Neural progenitor cell (in vitro differentiated cells): ENCODE results near the gene CPNE8. TPM values are rescaled to one million over a fixed set of nuclear protein-coding genes. Genes with fewer than 3 reads are reported as not detected.

Experiments
- DNase-seq: peaks from one replicate; pipeline ENCODE4 v3.0.0-alpha.2; 2016; ENCODE audit warnings: low spot score
- H2AFZ ChIP-seq: fragments of 200-600 bp; sonication (generic); replicated peaks from 2 replicates; pipeline ENCODE4 v1.6.1; 2016; ENCODE audit warnings: antibody characterized with exemption
- H3F3A ChIP-seq: fragments of 200-600 bp; sonication (generic); 2 replicates; pipeline ENCODE4 v1.6.1; 2016; ENCODE audit warnings: antibody characterized with exemption, low read depth
- H3K27ac ChIP-seq: fragments of 200-600 bp; sonication (generic); 2 replicates; pipeline ENCODE4 v1.5.1; 2016; ENCODE audit warnings: mild to moderate bottlenecking
- H3K27me3 ChIP-seq: fragments of 200-600 bp; sonication (generic); 2 replicates; pipeline ENCODE4 v1.6.1; 2016; ENCODE audit warnings: mild to moderate bottlenecking, moderate library complexity
- H3K36me3 ChIP-seq: fragments of 200-600 bp; sonication (generic); 2 replicates; pipeline ENCODE4 v1.5.1; 2016
- H3K4me1 ChIP-seq: fragments of 200-600 bp; sonication (generic); 2 replicates; pipeline ENCODE4 v1.6.1; 2016; ENCODE audit warnings: mixed run types
- H3K4me2 ChIP-seq: fragments of 200-600 bp; sonication (generic); 2 replicates; pipeline ENCODE4 v1.6.1; 2016
- H3K4me3 ChIP-seq: fragments of 200-600 bp; sonication (generic); 2 replicates; pipeline ENCODE4 v1.5.1; 2016
- H3K79me2 ChIP-seq: fragments of 200-600 bp; sonication (generic); 2 replicates; pipeline ENCODE4 v1.6.1; 2016; ENCODE audit warnings: low read depth
- H3K9ac ChIP-seq: fragments of 200-600 bp; sonication (generic); 2 replicates; pipeline ENCODE4 v1.6.1; 2016
- H3K9me3 ChIP-seq: fragments of 200-600 bp; sonication (generic); 2 replicates; pipeline ENCODE4 v1.5.1; 2016; ENCODE audit warnings: low read depth
- H4K20me1 ChIP-seq: fragments of 200-600 bp; sonication (generic); 2 replicates; pipeline ENCODE4 v1.6.1; 2016; ENCODE audit warnings: low read depth
- H3K27ac Mint-ChIP-seq: 3 replicates; pipeline ENCODE4 v1.8.0; 2021; ENCODE audit warnings: mixed read lengths
- H3K27me3 Mint-ChIP-seq: 2 replicates; pipeline ENCODE4 v1.8.0; 2022; ENCODE audit warnings: low read depth, mild to moderate bottlenecking, inconsistent platforms, moderate library complexity, mixed read lengths; ENCODE audit not compliant: insufficient read depth
- H3K36me3 Mint-ChIP-seq: 3 replicates; pipeline ENCODE4 v1.8.0; 2021; ENCODE audit warnings: mixed read lengths
- H3K4me1 Mint-ChIP-seq: 3 replicates; pipeline ENCODE4 v1.8.0; 2021; ENCODE audit warnings: mixed read lengths
- H3K4me3 Mint-ChIP-seq: 3 replicates; pipeline ENCODE4 v1.8.0; 2021; ENCODE audit warnings: mild to moderate bottlenecking, moderate library complexity, mixed read lengths
- H3K9me3 Mint-ChIP-seq: 3 replicates; pipeline ENCODE4 v1.8.0; 2020; ENCODE audit warnings: mixed read lengths
- EZH2 ChIP-seq: fragments of 200-600 bp; sonication (generic); IDR thresholded peaks from 2 replicates; pipeline ENCODE4 v1.6.1; 2017; ENCODE audit warnings: antibody characterized with exemption, mild to moderate bottlenecking, moderate library complexity
- EZH2phosphoT487 ChIP-seq: fragments of 200-600 bp; sonication (generic); IDR thresholded peaks from 2 replicates; pipeline ENCODE4 v1.6.1; 2017; ENCODE audit warnings: antibody characterized with exemption
- total RNA-seq: library from RNA; depleted of rRNA; stranded (reverse); fragments of >200 nt; gene quantifications from 2 replicates; pipeline ENCODE4 v1.2.3, GENCODE V29; 2015; ENCODE audit warnings: low replicate concordance
- TF ChIP-seq, protein P1 (sequence below): fragments of 200-600 bp; sonication (generic); IDR thresholded peaks from 2 replicates; pipeline ENCODE4 v1.5.1; 2017; ENCODE audit warnings: antibody characterized with exemption, mild to moderate bottlenecking

CPNE8 gene
- total RNA-seq, 1 donor from 2014 or later = 19.5 TPM

DNA sequence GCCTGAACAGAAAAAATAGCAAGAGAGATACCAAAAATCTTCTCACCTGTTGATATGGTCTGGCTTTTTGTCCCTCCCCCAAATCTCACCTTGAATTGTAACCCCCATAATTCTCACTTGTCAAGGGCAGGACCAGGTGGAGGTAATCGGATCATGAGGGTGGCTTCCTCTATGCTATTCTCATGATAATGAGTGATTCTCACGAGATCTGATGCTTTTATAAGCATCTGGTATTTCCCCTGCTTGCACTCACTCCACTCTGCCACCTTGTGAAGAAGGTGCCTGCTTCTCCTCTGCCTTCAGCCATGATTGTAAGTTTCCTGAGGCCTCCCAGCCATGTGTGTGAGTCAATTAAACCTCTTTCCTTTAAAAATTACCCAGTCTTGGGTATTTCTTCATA is 291.2 kb downstream of the CPNE8 start:
- Histone ChIP-seq H3K9ac (no peak overlapping the region), H3K9me3 (no peaks in the 10 kb centered on the region), H3K4me1 (no peaks in the 10 kb centered on the region), H3K27me3 (no peaks in the 10 kb centered on the region), H3K4me3 (no peak overlapping the region), H3K79me2 (no peaks in the 10 kb centered on the region), H3K4me2 (no peak overlapping the region), H3K36me3 (no peaks in the 10 kb centered on the region), H3F3A (no peaks in the 10 kb centered on the region), H2AFZ (no peak overlapping the region), H3K27ac (no peak overlapping the region), H4K20me1 (no peaks in the 10 kb centered on the region)
- no peak for DNase-seq
- peaks cover 2% of the 10 kb centered on the region for H3K27me3 Mint-ChIP-seq
- no peaks in the 10 kb centered on the region for H3K36me3 Mint-ChIP-seq
- TF ChIP-seq, protein P1, sequence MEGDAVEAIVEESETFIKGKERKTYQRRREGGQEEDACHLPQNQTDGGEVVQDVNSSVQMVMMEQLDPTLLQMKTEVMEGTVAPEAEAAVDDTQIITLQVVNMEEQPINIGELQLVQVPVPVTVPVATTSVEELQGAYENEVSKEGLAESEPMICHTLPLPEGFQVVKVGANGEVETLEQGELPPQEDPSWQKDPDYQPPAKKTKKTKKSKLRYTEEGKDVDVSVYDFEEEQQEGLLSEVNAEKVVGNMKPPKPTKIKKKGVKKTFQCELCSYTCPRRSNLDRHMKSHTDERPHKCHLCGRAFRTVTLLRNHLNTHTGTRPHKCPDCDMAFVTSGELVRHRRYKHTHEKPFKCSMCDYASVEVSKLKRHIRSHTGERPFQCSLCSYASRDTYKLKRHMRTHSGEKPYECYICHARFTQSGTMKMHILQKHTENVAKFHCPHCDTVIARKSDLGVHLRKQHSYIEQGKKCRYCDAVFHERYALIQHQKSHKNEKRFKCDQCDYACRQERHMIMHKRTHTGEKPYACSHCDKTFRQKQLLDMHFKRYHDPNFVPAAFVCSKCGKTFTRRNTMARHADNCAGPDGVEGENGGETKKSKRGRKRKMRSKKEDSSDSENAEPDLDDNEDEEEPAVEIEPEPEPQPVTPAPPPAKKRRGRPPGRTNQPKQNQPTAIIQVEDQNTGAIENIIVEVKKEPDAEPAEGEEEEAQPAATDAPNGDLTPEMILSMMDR = no peak
- TF ChIP-seq EZH2 (no peak), EZH2phosphoT487 (no peak)
- H3K9me3 Mint-ChIP-seq = no peaks in the 10 kb centered on the region
- H3K4me3 Mint-ChIP-seq = no peak overlapping the region
- H3K27ac Mint-ChIP-seq = no peak overlapping the region
- H3K4me1 Mint-ChIP-seq = no peaks in the 10 kb centered on the region

DNA sequence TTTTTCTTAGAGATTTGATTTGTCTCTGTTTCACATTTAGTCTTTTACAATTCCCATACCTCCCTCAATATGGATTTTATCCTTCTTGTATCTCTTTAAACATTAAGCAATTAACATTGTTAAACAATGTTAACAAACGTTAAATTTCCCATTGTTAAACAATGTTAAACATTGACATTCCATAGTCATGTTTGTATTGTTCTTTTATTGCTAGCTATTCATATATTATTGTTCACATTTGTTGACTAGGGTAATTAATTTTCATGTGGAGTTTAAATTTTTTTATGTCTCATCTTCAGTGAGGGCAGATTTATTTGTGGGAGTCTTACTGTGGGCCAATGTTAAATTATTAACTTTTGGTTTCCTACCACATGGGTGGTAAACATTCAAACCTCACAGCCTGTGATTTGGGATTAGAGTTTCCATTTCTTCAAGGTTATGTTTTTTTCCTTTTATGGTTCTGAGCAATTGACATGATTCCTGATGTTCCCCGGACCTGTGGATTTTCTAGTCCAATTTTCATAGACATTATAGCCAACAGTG is 294.5 kb downstream of the CPNE8 start:
- no peak overlapping the region for H3K4me3 Mint-ChIP-seq
- no peaks in the 10 kb centered on the region for H4K20me1 ChIP-seq
- no peaks in the 10 kb centered on the region for H3K27me3 ChIP-seq
- no peaks in the 10 kb centered on the region for H3K79me2 ChIP-seq
- no peaks in the 10 kb centered on the region for H3F3A ChIP-seq
- no peaks in the 10 kb centered on the region for H3K9me3 ChIP-seq
- no peak for DNase-seq
- no peaks in the 10 kb centered on the region for H3K9me3 Mint-ChIP-seq
- no peak overlapping the region for H3K27ac ChIP-seq
- H2AFZ ChIP-seq = no peak overlapping the region
- H3K9ac ChIP-seq = no peak overlapping the region
- H3K4me3 ChIP-seq = no peak overlapping the region
- TF ChIP-seq EZH2 = no peak
- TF ChIP-seq EZH2phosphoT487 = no peak
- TF ChIP-seq, protein P1 = no peak
- H3K4me1 Mint-ChIP-seq = no peaks in the 10 kb centered on the region
- H3K36me3 ChIP-seq = no peaks in the 10 kb centered on the region
- H3K4me2 ChIP-seq = no peak overlapping the region
- no peaks in the 10 kb centered on the region for H3K36me3 Mint-ChIP-seq
- H3K4me1 ChIP-seq = no peaks in the 10 kb centered on the region
- H3K27me3 Mint-ChIP-seq = peaks cover 4% of the 10 kb centered on the region
- H3K27ac Mint-ChIP-seq = no peak overlapping the region

DNA sequence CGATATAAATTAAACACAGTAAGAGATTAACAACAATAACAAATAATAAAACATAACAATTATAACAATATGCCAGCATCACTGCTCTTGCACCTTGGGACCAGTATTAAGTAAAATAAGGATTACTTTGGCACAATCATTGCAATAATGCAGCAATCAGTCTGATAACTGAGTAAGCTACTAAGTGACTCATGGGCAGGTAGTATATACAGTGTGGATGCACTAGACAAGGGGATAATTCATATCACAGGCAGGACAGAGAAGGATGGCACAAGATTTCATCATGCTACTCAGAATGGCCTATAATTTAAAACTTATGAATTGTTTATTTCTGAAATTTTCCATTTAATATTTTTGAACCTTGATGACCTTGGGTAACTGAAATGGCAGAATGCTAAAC is 298.1 kb downstream of the CPNE8 start:
- Histone ChIP-seq H3K79me2 (no peaks in the 10 kb centered on the region), H3K4me1 (no peaks in the 10 kb centered on the region), H3F3A (no peaks in the 10 kb centered on the region), H3K27ac (no peak overlapping the region), H3K27me3 (no peaks in the 10 kb centered on the region), H3K4me2 (no peak overlapping the region), H3K4me3 (no peak overlapping the region), H4K20me1 (no peaks in the 10 kb centered on the region), H2AFZ (no peak overlapping the region), H3K9ac (no peak overlapping the region), H3K36me3 (no peaks in the 10 kb centered on the region), H3K9me3 (no peaks in the 10 kb centered on the region)
- DNase-seq = no peak
- peaks cover 4% of the 10 kb centered on the region for H3K27me3 Mint-ChIP-seq
- peaks cover 6% of the 10 kb centered on the region for H3K4me1 Mint-ChIP-seq
- no peak overlapping the region for H3K27ac Mint-ChIP-seq
- TF ChIP-seq EZH2phosphoT487 = no peak
- TF ChIP-seq EZH2 = no peak
- TF ChIP-seq, protein P1 = no peak
- no peaks in the 10 kb centered on the region for H3K36me3 Mint-ChIP-seq
- H3K9me3 Mint-ChIP-seq = no peaks in the 10 kb centered on the region
- no peak overlapping the region for H3K4me3 Mint-ChIP-seq
